ENCODE measurements around the gene MLF2. TPM values are rescaled to one million over a fixed set of nuclear protein-coding genes. Genes with fewer than 3 reads are reported as not detected.

Gene MLF2
- total RNA-seq, 2 experiments from 2014 or later, result 114 to 121 TPM

DNA sequence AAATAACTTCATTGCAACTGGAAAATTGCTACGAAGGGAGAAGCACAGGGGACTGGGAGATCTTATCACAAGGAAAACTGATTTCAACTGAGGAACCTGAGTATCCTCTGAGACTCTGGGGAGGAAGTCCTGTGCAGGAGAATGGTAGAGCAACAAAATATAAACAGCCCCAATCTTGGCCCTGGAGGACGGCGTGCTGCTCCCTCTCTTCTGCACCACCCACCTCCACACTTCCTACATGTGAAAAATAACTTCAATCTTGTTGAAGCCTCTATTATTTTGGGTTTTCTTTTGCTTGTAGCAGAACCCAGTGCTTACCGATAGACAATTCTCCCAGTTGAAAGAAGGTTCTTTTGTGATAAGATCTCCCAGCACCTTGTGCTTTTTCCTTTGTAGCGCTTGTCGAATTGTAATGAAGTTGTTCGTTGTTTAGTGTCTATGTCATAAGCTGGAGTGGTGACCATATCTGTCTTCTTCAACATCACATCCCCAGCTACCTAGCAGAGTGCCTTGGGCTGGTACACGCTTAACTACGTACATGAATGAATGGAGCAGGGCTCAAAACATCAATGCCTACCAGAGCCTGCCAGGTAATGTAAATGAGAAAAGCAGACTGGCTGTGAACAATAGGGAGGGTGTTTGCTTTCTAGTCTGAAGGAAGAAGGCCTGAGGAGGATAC lies 33.6 kb upstream of the MLF2 start:
- peak overlapping the region; percentile 58 to 80 for H3K27ac ChIP-seq (ENCODE audit: low read depth in 1 of 2, low read length in 2 of 2)
- peaks cover 18% of the 10 kb centered on the region for H3K36me3 Mint-ChIP-seq (ENCODE audit: low read depth)
- H3K27me3 Mint-ChIP-seq, result no peaks in the 10 kb centered on the region
- no peaks in the 10 kb centered on the region for H3K36me3 ChIP-seq (ENCODE audit: insufficient read depth, low read length)
- peak overlapping the region; percentile 93 for H3K27ac Mint-ChIP-seq
- DNase-seq (peak in 5 of 14 experiments; percentile 38 to 79 (median 67)), ATAC-seq (ENCODE audit: poor library complexity) (peak; percentile 79)
- no peaks in the 10 kb centered on the region for H3K27me3 ChIP-seq (ENCODE audit: control insufficient read depth in 1 of 2, insufficient read depth in 2 of 2, low read length in 2 of 2)
- peak overlapping the region; percentile 19 for H3K4me3 ChIP-seq (ENCODE audit: low read length)
- intact Hi-C loops (cut with DNase I, micrococcal nuclease), result loop anchor here in 1 of 2 experiments (2.0 to 5.0 kb wide), 2 partner anchors 34 to 41 kb away; partner anchors contain the start of genes MLF2 and P3H3
- H3K4me1 Mint-ChIP-seq (ENCODE audit: low read depth), result peaks cover 73% of the 10 kb centered on the region
- no peaks in the 10 kb centered on the region for H3K9me3 Mint-ChIP-seq
- H3K4me3 Mint-ChIP-seq, result peak overlapping the region; percentile 72
- no peaks in the 10 kb centered on the region for H3K9me3 ChIP-seq (ENCODE audit: control insufficient read depth in 1 of 2, insufficient read depth in 1 of 2, low read length in 2 of 2)
- POLR2A ChIA-PET, result interaction anchor here (0.6 to 1.5 kb wide), 9 partner anchors 10 to 154 kb away, joined by 3 to 6 read pairs (median 3); partner anchors contain the start of genes COPS7A, MLF2, PTMS and SPSB2
- CTCF ChIA-PET, result interaction anchor here (1.5 to 3.0 kb wide), 3 partner anchors 20 to 49 kb away, joined by 3 to 12 read pairs (median 11); partner anchors contain the start of genes MLF2 and PTMS
- H3K4me1 ChIP-seq (ENCODE audit: insufficient read depth, low read length), result peaks cover 88% of the 10 kb centered on the region
- TF ChIP-seq, protein P1, sequence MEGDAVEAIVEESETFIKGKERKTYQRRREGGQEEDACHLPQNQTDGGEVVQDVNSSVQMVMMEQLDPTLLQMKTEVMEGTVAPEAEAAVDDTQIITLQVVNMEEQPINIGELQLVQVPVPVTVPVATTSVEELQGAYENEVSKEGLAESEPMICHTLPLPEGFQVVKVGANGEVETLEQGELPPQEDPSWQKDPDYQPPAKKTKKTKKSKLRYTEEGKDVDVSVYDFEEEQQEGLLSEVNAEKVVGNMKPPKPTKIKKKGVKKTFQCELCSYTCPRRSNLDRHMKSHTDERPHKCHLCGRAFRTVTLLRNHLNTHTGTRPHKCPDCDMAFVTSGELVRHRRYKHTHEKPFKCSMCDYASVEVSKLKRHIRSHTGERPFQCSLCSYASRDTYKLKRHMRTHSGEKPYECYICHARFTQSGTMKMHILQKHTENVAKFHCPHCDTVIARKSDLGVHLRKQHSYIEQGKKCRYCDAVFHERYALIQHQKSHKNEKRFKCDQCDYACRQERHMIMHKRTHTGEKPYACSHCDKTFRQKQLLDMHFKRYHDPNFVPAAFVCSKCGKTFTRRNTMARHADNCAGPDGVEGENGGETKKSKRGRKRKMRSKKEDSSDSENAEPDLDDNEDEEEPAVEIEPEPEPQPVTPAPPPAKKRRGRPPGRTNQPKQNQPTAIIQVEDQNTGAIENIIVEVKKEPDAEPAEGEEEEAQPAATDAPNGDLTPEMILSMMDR (IDR thresholded peaks at IDR 0.05), result no peak

DNA sequence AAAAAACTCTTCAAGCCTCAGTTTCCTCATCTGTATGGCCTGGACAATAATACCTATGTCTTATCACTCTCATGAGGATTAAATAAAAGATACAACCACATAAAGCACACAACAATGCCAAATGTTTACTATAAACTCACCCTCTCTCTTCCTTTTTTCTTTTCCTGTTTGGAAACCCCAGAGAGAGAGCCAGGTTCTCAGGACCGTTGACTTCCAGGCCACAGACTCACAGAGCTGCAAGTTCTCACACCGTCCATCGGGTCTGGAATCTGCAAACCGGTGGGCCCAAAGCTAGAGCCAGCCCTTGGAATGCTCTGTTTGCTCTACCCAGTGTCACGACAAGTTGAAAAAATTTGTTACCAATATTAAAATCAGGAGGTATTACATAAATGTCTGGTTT lies 31.8 kb upstream of the MLF2 start:
- intact Hi-C loops (cut with DNase I, micrococcal nuclease), result loop anchor here in 1 of 2 experiments (5.0 kb wide), 1 partner anchor 43 kb away; the partner anchor contains the start of gene P3H3
- no peaks in the 10 kb centered on the region for H3K9me3 ChIP-seq (ENCODE audit: control insufficient read depth in 1 of 2, insufficient read depth in 1 of 2, low read length in 2 of 2)
- H3K4me3 ChIP-seq (ENCODE audit: low read length), result no peak overlapping the region
- no peaks in the 10 kb centered on the region for H3K36me3 ChIP-seq (ENCODE audit: insufficient read depth, low read length)
- TF ChIP-seq, protein P1 (IDR thresholded peaks at IDR 0.05), result no peak
- no peak overlapping the region for H3K4me3 Mint-ChIP-seq
- peaks cover 5% of the 10 kb centered on the region for H3K36me3 Mint-ChIP-seq (ENCODE audit: low read depth)
- H3K4me1 ChIP-seq (ENCODE audit: insufficient read depth, low read length), result peaks cover 87% of the 10 kb centered on the region
- H3K27me3 ChIP-seq (ENCODE audit: control insufficient read depth in 1 of 2, insufficient read depth in 2 of 2, low read length in 2 of 2), result no peaks in the 10 kb centered on the region
- POLR2A ChIA-PET, result interaction anchor here (1.2 kb wide), 1 partner anchor 32 kb away, joined by 4 read pairs; the partner anchor contains the start of gene MLF2
- no peak for ATAC-seq (ENCODE audit: poor library complexity)
- CTCF ChIA-PET, result interaction anchor here (1.4 to 3.0 kb wide), 3 partner anchors 18 to 87 kb away, joined by 3 to 11 read pairs (median 5); partner anchors contain the start of gene MLF2
- peak in 1 of 14 experiments; percentile 28 for DNase-seq
- no peaks in the 10 kb centered on the region for H3K27me3 Mint-ChIP-seq
- peaks cover 71% of the 10 kb centered on the region for H3K4me1 Mint-ChIP-seq (ENCODE audit: low read depth)
- no peaks in the 10 kb centered on the region for H3K9me3 Mint-ChIP-seq
- H3K27ac Mint-ChIP-seq, result peak overlapping the region; percentile 93
- peak overlapping the region; percentile 24 to 55 for H3K27ac ChIP-seq (ENCODE audit: low read depth in 1 of 2, low read length in 2 of 2)

DNA sequence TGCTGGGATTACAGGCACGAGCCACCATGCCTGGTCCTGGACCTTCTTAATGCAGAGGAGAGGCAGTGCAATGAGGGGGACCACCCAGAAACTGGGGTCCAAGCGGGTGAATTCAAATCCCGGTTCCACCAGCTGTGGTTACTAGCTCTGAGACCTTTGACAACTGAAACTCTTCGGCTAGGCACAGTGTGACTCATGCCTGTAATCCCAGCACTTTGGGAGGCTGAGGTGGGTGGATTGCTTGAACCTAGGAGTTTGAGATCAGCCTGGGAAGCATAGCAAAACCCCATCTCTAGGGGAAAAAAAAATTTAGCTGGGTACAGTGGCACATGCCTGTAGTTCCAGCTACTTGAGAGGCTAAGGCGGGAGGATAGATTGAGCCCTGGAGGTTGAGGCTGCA lies 31.4 kb upstream of the MLF2 start:
- ATAC-seq (ENCODE audit: poor library complexity) (no peak), DNase-seq (peak in 1 of 14 experiments; percentile 16)
- H3K27me3 Mint-ChIP-seq, result no peaks in the 10 kb centered on the region
- Histone ChIP-seq H3K4me1 (ENCODE audit: insufficient read depth, low read length) (peaks cover 89% of the 10 kb centered on the region), H3K9me3 (ENCODE audit: control insufficient read depth in 1 of 2, insufficient read depth in 1 of 2, low read length in 2 of 2) (no peaks in the 10 kb centered on the region), H3K36me3 (ENCODE audit: insufficient read depth, low read length) (no peaks in the 10 kb centered on the region), H3K27ac (ENCODE audit: low read depth in 1 of 2, low read length in 2 of 2) (peak overlapping the region; percentile 24 to 55), H3K4me3 (ENCODE audit: low read length) (no peak overlapping the region), H3K27me3 (ENCODE audit: control insufficient read depth in 1 of 2, insufficient read depth in 2 of 2, low read length in 2 of 2) (no peaks in the 10 kb centered on the region)
- H3K4me1 Mint-ChIP-seq (ENCODE audit: low read depth), result peaks cover 71% of the 10 kb centered on the region
- ChIA-PET CTCF (interaction anchor here (1.4 to 1.9 kb wide), 2 partner anchors 17 to 88 kb away, joined by 3 to 5 read pairs; no protein-coding TSS in a partner anchor), POLR2A (interaction anchor here (0.6 to 1.2 kb wide), 2 partner anchors 31 to 90 kb away, joined by 3 to 4 read pairs; partner anchors contain the start of gene MLF2)
- no peak overlapping the region for H3K4me3 Mint-ChIP-seq
- peaks cover under 1% of the 10 kb centered on the region for H3K36me3 Mint-ChIP-seq (ENCODE audit: low read depth)
- H3K27ac Mint-ChIP-seq, result peak overlapping the region; percentile 93
- intact Hi-C loops (cut with DNase I, micrococcal nuclease), result no loop called here
- TF ChIP-seq, protein P1 (IDR thresholded peaks at IDR 0.05), result no peak
- no peaks in the 10 kb centered on the region for H3K9me3 Mint-ChIP-seq

Measured in CD4-positive, alpha-beta T cell (primary cell).